Activated T-helper 17 cell treated with anti-CD3 and anti-CD28 coated beads, Interleukin-2, amount 50 U/mL, for 72 hours (primary cell): ENCODE results near the gene MIOX. TPM values are rescaled to one million over a fixed set of nuclear protein-coding genes. Genes with fewer than 3 reads are reported as not detected.
"Not testable (repeated sequence)": the region's sequence is repeated elsewhere in the genome, so short reads cannot be mapped to it uniquely, and the experiment has no call there.

ENCODE experiments used
- ATAC-seq: fragments of 150-1000 bp; cut with Tn5 transposase; replicated peaks from 2 replicates; pipeline ENCODE4 v1.10.0; 2021; ENCODE audit warnings: mild to moderate bottlenecking, moderate library complexity
- H3K27ac Mint-ChIP-seq: one replicate; pipeline ENCODE4 v1.8.0; 2022; ENCODE audit warnings: mixed read lengths
- H3K27me3 Mint-ChIP-seq: one replicate; pipeline ENCODE4 v1.8.0; 2022; ENCODE audit warnings: mixed read lengths
- H3K36me3 Mint-ChIP-seq: one replicate; pipeline ENCODE4 v1.8.0; 2022; ENCODE audit warnings: low read depth, mild to moderate bottlenecking, mixed read lengths
- H3K4me1 Mint-ChIP-seq: one replicate; pipeline ENCODE4 v1.8.0; 2022; ENCODE audit warnings: mixed read lengths
- H3K4me3 Mint-ChIP-seq: one replicate; pipeline ENCODE4 v1.8.0; 2022; ENCODE audit warnings: mild to moderate bottlenecking, mixed read lengths
- H3K9me3 Mint-ChIP-seq: one replicate; pipeline ENCODE4 v1.8.0; 2022; ENCODE audit warnings: mixed read lengths
- total RNA-seq, 2 donors: library from RNA; stranded (reverse); gene quantifications; one replicate each; pipeline ENCODE4 v1.2.3, GENCODE V29; 2022

The MIOX gene
- total RNA-seq, 2 donors from 2014 or later, result 0.24 to 0.53 TPM

DNA sequence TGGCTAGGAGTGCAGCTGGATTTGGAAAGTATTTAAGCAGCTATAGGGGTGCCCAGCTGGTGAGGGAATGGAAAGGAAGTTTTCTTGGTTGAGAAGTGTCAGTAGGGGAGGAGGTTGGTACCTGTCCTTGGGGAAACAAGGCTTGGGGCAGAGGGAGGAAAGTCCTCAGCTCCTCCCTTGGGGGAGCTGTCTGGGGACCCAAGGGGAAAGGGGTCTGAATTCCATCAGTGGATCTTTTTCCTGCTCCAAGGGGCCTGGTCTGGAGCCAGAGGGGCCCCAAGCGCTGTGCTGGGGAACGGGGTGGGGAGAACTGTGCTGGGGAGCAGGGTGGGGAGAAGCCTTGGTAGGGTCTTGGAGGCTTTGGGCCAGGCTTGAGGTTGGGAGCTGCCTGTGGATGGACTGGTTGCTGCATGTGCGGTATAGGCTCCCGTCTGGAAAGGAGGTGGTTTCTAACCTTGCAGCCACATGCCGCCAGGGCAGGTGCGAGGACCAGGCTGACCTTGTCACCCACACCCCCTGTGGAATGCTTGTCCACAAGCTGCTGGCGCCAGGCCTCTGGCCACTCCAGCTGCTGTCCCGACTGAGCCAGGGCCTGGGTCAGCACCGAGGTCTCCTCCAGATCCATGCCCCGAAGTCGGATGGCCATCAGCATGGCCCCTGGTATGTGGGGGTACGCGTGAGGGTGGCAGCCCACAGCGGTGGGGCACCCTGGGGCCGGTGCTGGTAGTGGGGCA, 42.2 kb downstream of the MIOX start:
- Mint-ChIP-seq H3K4me3 (peak overlapping the region; percentile 90), H3K27ac (peak overlapping the region; percentile 82), H3K4me1 (peaks cover 15% of the 10 kb centered on the region)

DNA sequence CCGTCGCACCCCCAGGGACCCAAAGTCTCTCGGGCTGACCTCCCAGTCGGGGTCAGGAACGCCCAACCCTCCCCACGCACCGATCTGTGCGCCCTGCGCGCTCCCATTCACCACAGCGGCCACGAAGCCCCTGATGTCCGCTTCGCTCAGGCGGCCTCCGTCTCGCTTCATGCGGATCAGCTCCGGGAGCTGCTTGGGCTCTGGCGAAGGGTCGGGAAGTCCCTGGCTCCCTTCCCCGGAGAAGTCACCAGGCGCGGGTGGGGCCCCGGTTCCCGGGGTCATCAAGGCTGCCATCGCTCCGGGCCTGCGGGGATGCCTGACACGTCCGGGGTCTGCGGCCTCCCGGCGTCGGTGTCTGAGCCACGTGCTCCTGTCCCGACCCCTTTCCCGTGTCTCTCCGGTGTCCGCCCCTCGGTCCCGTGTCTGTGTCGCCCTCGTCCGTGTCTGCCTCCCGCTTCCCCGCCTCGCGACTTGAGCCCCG, 42.8 kb downstream of the MIOX start:
- H3K27ac Mint-ChIP-seq, result no peak overlapping the region
- H3K4me3 Mint-ChIP-seq, result peak overlapping the region; percentile 90
- H3K36me3 Mint-ChIP-seq, result peaks cover 60% of the 10 kb centered on the region
- H3K4me1 Mint-ChIP-seq, result peaks cover 14% of the 10 kb centered on the region
- ATAC-seq, result no peak
- no peaks in the 10 kb centered on the region for H3K27me3 Mint-ChIP-seq
- no peaks in the 10 kb centered on the region for H3K9me3 Mint-ChIP-seq

More for the DNA sequence above, 42.2 kb downstream of the MIOX start:
- no peak for ATAC-seq
- Mint-ChIP-seq H3K9me3 (no peaks in the 10 kb centered on the region), H3K27me3 (no peaks in the 10 kb centered on the region), H3K36me3 (peaks cover 65% of the 10 kb centered on the region)

DNA sequence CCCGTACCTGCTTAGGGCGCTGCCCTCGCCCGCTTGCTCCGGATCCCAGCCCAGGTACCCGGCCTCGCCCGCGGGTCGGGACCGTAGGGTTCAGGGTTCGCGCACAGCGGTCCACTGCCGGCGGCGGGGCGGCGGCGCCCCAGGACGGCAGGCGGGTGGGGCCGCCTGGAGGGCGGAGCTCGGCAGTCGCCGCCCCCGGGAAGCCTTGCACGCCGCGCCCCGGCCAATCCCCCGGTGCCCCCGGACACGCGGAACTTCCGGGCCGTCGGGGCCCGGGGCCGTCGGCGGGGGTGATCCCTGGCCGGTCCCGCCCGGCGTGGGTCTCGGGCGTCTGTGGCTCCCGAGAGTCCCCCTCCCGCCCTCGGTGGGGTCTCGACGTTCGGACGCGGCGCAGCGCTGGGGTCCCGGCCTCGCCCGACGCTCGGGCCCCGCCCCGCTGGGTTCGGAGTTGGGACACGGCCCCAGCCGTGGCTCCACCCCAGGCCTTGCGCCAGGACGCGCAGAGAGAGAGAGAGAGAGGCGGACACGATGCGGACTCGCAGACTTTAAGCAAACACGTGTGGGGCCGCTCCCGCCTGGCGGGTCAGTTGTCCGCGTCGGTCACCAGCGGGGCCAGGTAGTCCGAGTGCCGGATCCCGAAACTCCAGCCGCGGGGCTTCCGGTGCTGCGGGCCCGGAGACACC, 43.4 kb downstream of the MIOX start, which contains the start of gene TYMP:
TSS of gene TYMP (minus strand) at position 116 of the 683 bp plus-strand sequence. CDS start 303 bp downstream, outside the sequence.
- H3K36me3 Mint-ChIP-seq, result peaks cover 55% of the 10 kb centered on the region
- H3K9me3 Mint-ChIP-seq, result no peaks in the 10 kb centered on the region
- peak within 1 kb of the TSS; percentile 90 for H3K4me3 Mint-ChIP-seq
- ATAC-seq, result peak; percentile 43
- peak within 1 kb of the TSS; percentile 98 for H3K27ac Mint-ChIP-seq
- peaks cover 10% of the 10 kb centered on the region for H3K4me1 Mint-ChIP-seq
- H3K27me3 Mint-ChIP-seq, result no peaks in the 10 kb centered on the region

DNA sequence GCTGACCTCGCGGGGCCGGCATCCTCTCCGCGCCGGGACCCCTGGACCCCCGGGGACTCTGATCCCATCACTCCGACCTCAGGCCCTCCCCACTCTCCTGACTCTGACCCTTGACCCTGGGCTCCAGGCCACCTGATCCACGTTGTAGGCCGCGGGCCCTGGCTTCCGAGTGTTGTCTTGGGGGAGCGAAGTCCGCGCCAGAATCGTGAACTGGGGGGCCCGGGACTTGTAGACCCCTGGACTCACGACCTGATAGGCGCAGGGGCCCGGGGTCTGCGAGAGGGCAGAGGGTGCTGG, 43.9 kb downstream of the MIOX start:
- Mint-ChIP-seq H3K27ac (peak overlapping the region; percentile 98), H3K9me3 (no peaks in the 10 kb centered on the region), H3K27me3 (no peaks in the 10 kb centered on the region), H3K4me1 (peaks cover 10% of the 10 kb centered on the region), H3K4me3 (peak overlapping the region; percentile 90), H3K36me3 (peaks cover 50% of the 10 kb centered on the region)
- ATAC-seq, result peak; percentile 11

DNA sequence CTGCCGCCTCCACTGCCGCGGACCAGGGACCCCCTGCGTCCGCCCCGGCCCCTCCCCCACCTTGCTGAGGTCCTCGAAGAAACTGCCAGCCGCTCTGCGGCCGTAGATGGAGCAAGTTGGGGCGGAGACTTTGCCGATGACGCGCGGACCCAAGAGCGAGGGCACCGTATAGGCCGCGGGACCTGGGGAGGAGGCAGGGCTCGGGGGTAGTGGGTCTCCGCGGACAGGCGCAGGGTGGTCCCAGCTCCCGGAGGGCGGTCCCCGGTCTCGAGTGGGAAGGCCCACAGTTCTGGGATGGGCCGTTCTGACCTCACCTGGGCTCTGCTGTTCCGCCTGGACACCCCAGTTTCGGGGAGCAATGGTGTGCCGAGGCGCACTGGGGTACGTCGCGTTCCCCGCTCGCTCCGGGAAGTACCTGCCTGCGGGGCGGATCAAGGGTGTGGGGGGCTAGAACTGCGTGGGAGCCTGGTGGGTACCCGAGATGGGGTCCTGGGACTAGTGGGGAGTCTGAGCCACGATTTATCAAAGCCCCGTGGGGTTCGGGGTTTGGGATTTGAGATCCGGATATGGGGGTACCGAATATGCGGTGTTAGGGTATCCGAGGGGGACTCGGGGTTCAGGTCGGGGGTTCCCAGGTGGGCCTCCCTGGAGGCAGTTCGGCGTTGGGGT, 44.4 kb downstream of the MIOX start:
- Mint-ChIP-seq H3K27ac (peak overlapping the region; percentile 98), H3K27me3 (no peaks in the 10 kb centered on the region), H3K4me1 (peaks cover 10% of the 10 kb centered on the region)

DNA sequence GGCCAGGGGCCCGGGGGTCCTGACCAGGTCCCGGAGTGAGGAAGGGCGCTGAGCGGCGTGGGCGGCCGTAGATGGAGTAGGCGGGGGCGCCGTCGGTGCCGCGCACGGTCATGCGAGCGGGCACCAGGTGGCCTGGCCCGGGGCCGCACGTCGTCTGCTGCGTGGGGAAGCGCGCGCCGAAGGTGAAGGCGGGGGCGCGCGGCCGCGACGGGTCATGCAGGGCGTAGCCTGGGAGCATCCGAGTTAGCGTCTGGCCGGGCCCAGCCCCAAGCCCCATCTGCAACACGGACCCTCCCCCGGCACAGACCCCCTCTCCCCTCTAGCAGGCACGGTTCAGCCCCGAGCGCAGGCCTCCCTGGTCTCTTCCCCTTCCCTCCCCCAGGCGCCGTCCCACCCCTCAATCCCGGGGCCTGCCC, 44.9 kb downstream of the MIOX start:
- Mint-ChIP-seq H3K9me3 (no peaks in the 10 kb centered on the region), H3K36me3 (peaks cover 48% of the 10 kb centered on the region), H3K27ac (peak overlapping the region; percentile 98), H3K4me3 (peak overlapping the region; percentile 90), H3K27me3 (no peaks in the 10 kb centered on the region), H3K4me1 (peaks cover 10% of the 10 kb centered on the region)
- peak; percentile 67 for ATAC-seq

More for the DNA sequence above, 44.4 kb downstream of the MIOX start:
- peak overlapping the region; percentile 90 for H3K4me3 Mint-ChIP-seq
- ATAC-seq, result peak; percentile 56
- peaks cover 50% of the 10 kb centered on the region for H3K36me3 Mint-ChIP-seq
- no peaks in the 10 kb centered on the region for H3K9me3 Mint-ChIP-seq

DNA sequence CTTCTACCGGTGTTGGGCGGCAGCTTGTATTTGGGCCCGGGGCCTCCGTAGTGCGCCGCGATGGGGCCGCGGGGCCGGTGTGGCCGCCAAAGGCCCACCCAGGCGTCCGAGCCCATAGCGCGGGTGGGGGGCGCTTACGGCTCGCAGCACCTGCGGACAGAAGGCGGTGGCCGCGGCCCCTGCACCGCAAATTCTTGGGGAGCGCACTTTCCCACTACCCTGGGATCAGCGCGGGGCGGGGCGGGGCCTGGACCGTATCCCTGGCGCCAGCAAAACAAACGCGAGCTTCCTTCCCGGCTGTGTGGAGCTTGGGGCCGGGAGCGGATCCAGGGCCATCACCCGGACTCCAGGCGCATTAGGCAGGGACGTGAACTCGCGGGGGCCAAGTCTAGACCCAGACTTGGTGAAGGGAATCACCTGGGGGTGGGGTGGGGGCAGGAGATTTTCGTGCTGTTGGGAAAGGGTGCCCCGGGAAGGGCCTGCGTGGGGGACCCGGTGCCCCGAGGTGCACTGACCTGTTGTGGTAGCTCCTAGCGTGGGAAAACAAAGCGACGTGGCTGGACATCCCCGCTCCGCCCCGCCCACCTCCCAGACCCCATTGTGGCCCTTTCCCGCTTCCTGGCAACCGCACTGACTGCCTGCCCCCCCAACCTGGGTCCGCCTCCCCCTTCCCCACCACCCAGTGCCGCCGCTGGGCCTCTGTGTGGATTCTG, 45.5 kb downstream of the MIOX start:
- ATAC-seq, result peak; percentile 12
- Mint-ChIP-seq H3K36me3 (peaks cover 43% of the 10 kb centered on the region), H3K27ac (peak overlapping the region; percentile 98), H3K4me1 (peaks cover 10% of the 10 kb centered on the region), H3K27me3 (no peaks in the 10 kb centered on the region), H3K4me3 (peak overlapping the region; percentile 90), H3K9me3 (no peaks in the 10 kb centered on the region)

DNA sequence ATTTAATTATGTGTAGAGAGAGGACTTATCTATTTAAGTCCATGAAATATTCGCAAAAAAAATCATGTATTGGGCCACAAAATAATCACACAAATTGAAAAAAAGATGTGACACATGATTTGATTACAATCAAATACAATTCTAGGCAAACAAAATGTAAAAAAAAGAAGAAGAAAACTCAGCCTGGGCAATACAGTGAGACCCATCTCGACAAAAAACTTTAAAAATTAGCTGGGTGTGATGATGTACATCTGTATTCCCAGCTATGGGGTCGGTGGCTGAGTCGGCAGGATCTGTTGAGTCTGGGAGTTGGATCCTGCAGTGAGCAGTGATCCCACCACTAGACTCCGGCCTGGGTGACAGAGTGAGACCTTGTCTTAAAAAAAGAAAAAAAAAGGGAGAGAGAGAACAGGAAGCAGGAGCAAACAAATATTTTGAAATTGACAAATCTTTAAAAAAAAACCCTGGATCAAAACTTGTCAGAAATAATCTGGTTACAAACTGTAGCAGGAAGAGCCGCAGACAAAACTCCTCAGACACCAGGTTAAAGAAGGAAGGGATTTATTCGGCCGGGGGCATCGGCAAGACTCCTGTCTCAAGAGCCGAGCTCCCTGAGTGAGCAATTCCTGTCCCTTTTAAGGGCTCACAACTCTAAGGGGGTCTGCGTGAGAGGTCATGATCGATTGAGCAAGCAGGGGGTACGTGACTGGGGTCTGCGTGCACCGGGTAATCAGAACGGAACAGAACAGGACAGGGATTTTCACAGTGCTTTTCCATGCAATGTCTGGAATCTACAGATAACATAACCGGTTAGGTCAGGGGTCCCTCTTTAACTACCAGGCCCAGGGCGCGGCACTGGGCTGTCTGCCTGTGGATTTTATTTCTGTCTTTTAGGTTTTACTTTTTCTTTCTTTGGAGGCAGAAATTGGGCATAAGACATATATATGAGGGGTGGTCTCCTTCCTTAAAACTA, 46.5 kb downstream of the MIOX start:
- Mint-ChIP-seq H3K27ac (peak overlapping the region; percentile 98), H3K27me3 (no peaks in the 10 kb centered on the region), H3K4me1 (peaks cover 15% of the 10 kb centered on the region), H3K4me3 (peak overlapping the region; percentile 90), H3K36me3 (peaks cover 33% of the 10 kb centered on the region), H3K9me3 (no peaks in the 10 kb centered on the region)
- no peak for ATAC-seq

DNA sequence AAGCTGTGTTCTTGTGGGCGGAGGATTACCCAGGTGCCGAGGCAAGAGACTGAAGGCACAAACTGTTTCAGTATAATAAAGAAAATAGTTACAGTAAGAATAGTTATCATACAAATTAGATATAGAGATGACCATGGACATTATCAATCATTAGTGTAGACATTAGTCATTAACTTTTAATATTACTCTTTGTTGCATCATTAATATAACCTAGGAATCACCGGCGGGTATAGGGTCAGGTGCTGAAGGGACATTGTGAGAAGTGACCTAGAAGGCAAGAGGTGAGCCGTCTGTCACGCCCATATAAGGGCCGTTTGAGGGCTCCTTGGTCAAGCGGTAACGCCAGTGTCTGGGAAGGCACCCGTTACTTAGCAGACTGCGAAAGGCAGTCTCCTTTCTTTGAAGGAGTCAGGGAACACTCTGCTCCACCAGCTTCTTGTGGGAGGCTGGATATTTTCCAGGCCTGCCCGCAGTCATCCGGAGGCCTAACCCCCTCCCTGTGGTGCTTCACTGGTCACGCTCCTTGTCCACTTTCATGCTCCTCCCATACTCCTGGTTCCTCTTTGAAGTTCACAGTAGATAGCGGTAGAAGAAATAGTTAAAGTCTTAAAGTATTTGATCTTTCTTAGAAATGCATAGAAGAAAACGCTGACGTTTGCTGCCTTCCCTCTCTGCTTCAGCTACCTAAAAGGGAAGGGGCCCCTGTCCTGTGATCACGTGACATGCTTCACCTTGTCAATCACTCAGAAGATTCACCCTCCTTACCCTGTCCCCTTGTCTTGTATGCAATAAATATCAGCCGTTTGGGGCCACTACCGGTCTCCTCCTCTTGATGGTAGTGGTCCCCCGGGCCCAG, 47.4 kb downstream of the MIOX start:
- not testable (repeated sequence) for H3K9me3 Mint-ChIP-seq, H3K27me3 Mint-ChIP-seq, ATAC-seq
- H3K27ac Mint-ChIP-seq, result peak overlapping the region; percentile 98
- peaks cover 23% of the 10 kb centered on the region for H3K36me3 Mint-ChIP-seq
- peaks cover 20% of the 10 kb centered on the region for H3K4me1 Mint-ChIP-seq
- H3K4me3 Mint-ChIP-seq, result peak overlapping the region; percentile 90

DNA sequence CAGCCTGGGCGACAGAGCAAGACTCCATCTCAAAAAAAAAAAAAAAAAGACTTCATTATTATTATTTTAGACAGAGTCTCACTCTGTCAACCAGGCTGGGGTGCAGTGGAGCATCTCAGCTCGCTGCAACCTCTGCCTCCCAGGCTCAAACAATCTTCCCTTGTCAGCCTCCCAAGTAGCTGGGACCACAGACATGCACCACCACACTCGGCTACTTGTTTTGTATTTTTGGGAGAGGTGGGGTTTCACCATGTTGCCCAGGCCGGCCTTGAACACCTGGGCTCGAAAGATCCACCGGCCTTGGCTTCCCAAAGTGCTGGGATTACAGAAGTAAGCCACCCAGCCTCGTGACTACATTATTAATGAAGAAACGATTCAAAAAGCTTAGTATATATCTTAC, 48.5 kb downstream of the MIOX start:
- Mint-ChIP-seq H3K9me3 (no peaks in the 10 kb centered on the region), H3K4me3 (no peak overlapping the region), H3K36me3 (peaks cover 28% of the 10 kb centered on the region), H3K27ac (no peak overlapping the region), H3K27me3 (no peaks in the 10 kb centered on the region), H3K4me1 (peaks cover 23% of the 10 kb centered on the region)
- no peak for ATAC-seq

DNA sequence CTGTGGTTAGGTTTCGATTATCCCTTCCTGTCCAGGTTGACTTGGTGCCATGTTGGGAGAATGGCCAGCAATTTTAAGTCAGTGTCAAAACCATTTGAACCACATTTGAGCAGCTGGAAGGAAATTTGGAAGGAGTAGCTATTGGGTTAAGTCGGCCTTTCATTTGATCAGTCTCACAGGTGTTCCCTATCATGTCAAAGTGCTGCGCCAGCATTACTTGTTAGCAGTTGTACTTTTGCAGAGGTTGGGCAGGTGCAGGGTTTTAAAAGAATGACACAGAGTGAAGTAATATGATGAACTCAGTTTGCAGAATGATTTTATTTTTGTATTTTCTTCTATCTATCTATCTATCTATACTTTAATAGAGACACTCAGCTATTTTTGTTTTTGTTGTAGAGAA, 49.6 kb downstream of the MIOX start:
- Mint-ChIP-seq H3K9me3 (no peaks in the 10 kb centered on the region), H3K4me3 (no peak overlapping the region), H3K4me1 (peaks cover 33% of the 10 kb centered on the region), H3K27ac (peak overlapping the region; percentile 52), H3K27me3 (no peaks in the 10 kb centered on the region), H3K36me3 (peaks cover 23% of the 10 kb centered on the region)
- ATAC-seq, result no peak

DNA sequence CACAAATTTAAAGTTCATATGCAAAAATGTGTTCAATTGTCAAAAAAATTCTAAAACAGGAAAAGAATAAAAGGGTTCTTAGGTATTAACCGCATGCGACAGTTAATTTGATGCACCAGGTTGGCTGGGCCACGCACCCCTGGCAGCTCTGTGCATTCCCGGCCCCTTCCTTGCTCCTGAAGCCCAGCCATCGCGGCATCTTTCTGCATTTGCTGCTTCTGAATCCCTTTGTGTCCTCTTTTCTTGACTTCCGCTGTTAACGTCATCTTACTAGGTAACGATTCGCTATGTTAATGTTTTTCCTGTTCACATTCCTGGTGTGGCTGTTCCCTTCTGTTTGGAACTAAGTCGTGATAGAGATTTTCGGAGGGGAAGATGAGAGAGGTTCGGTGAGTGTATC, 51.1 kb downstream of the MIOX start:
- H3K27me3 Mint-ChIP-seq, result no peaks in the 10 kb centered on the region
- H3K27ac Mint-ChIP-seq, result peak overlapping the region; percentile 89
- H3K4me1 Mint-ChIP-seq, result peaks cover 39% of the 10 kb centered on the region
- H3K4me3 Mint-ChIP-seq, result peak overlapping the region; percentile 64
- no peaks in the 10 kb centered on the region for H3K9me3 Mint-ChIP-seq
- peaks cover 25% of the 10 kb centered on the region for H3K36me3 Mint-ChIP-seq
- ATAC-seq, result no peak
